Stomach smooth muscle (tissue), 2 donors: Measurements from ENCODE around the gene PCNX4.
"Not testable (repeated sequence)": the region's sequence is repeated elsewhere in the genome, so short reads cannot be mapped to it uniquely, and the experiment has no call there.

ENCODE experiments used
- H3K27ac ChIP-seq: one replicate; pipeline ENCODE4 v1.7.0; 2013; ENCODE audit warnings: mild to moderate bottlenecking, low read length, inconsistent platforms
- H3K27me3 ChIP-seq, 2 donors: one replicate each; pipeline ENCODE4 v1.7.0; 2013; ENCODE audit warnings: low read length in 2 of 2; ENCODE audit not compliant: insufficient read depth in 2 of 2, control insufficient read depth in 1 of 2
- H3K36me3 ChIP-seq, 2 donors: one replicate each; pipeline ENCODE4 v1.7.0; 2013; ENCODE audit warnings: low read length in 2 of 2; ENCODE audit not compliant: control insufficient read depth in 2 of 2, insufficient read depth in 2 of 2
- H3K4me1 ChIP-seq: one replicate; pipeline ENCODE4 v1.7.0; 2013; ENCODE audit warnings: low read length; ENCODE audit not compliant: control insufficient read depth, insufficient read depth
- H3K4me3 ChIP-seq, 2 donors: one replicate each; pipeline ENCODE4 v1.7.0; 2013; ENCODE audit warnings: low read length in 2 of 2
- H3K9ac ChIP-seq, 2 donors: one replicate each; pipeline ENCODE4 v1.7.0; 2013; ENCODE audit warnings: low read length in 2 of 2, mild to moderate bottlenecking in 1 of 2
- H3K9me3 ChIP-seq, 2 donors: one replicate each; pipeline ENCODE4 v1.7.0; 2013; ENCODE audit warnings: low read length in 2 of 2; ENCODE audit not compliant: control insufficient read depth in 2 of 2
- donor health status: healthy.
- donor health status: Pancreatic carcinoma.

The PCNX4 gene

GRCh38 chr14:60091550-60092525 lies at the start of gene PCNX4:
PCNX4 (plus strand) TSS chr14:60091923; CDS start chr14:60107639, 15,716 bp downstream.
- H3K27ac ChIP-seq = peak within 1 kb of the TSS; percentile 96
- H3K4me1 ChIP-seq = peaks cover 8% of the 10 kb centered on the region
- H3K36me3 ChIP-seq = no peaks in the 10 kb centered on the region
- no peaks in the 10 kb centered on the region for H3K9me3 ChIP-seq
- H3K27me3 ChIP-seq = no peaks in the 10 kb centered on the region
- peak within 1 kb of the TSS; percentile 96 for H3K9ac ChIP-seq
- H3K4me3 ChIP-seq = peak within 1 kb of the TSS; percentile 91 to 99

GRCh38 chr14:60047976-60048375 lies 43.7 kb upstream of the PCNX4 start:
- H3K27ac ChIP-seq = not testable (repeated sequence)

GRCh38 chr14:60051721-60052221 lies 40.0 kb upstream of the PCNX4 start:
- H3K4me3 ChIP-seq = peak overlapping the region in 1 of 2 donors; percentile 9
- no peaks in the 10 kb centered on the region for H3K4me1 ChIP-seq
- no peak overlapping the region for H3K9ac ChIP-seq
- H3K27me3 ChIP-seq = no peaks in the 10 kb centered on the region
- no peaks in the 10 kb centered on the region for H3K9me3 ChIP-seq
- H3K36me3 ChIP-seq = no peaks in the 10 kb centered on the region
- H3K27ac ChIP-seq = no peak overlapping the region

More at GRCh38 chr14:60047976-60048375, 43.7 kb upstream of the PCNX4 start:
- not testable (repeated sequence) for H3K4me1 ChIP-seq, H3K27me3 ChIP-seq, H3K4me3 ChIP-seq, H3K9ac ChIP-seq, H3K36me3 ChIP-seq, H3K9me3 ChIP-seq

- Histone ChIP-seq H3K36me3 (no peaks in the 10 kb centered on the region), H3K27me3 (no peaks in the 10 kb centered on the region), H3K4me3 (no peak overlapping the region), H3K9me3 (no peaks in the 10 kb centered on the region), H3K4me1 (no peaks in the 10 kb centered on the region), H3K27ac (no peak overlapping the region), H3K9ac (no peak overlapping the region)
Measured at GRCh38 chr14:60058087-60058486, 33.6 kb upstream of the PCNX4 start.

GRCh38 chr14:60061371-60061770 lies 30.4 kb upstream of the PCNX4 start:
- no peak overlapping the region for H3K27ac ChIP-seq
- H3K9me3 ChIP-seq = no peaks in the 10 kb centered on the region
- H3K36me3 ChIP-seq = no peaks in the 10 kb centered on the region
- H3K27me3 ChIP-seq = no peaks in the 10 kb centered on the region
- no peaks in the 10 kb centered on the region for H3K4me1 ChIP-seq
- H3K9ac ChIP-seq = no peak overlapping the region
- H3K4me3 ChIP-seq = no peak overlapping the region

GRCh38 chr14:60064491-60065072 lies 27.1 kb upstream of the PCNX4 start:
- Histone ChIP-seq H3K9ac (no peak overlapping the region), H3K4me3 (no peak overlapping the region), H3K27ac (no peak overlapping the region), H3K36me3 (no peaks in the 10 kb centered on the region), H3K9me3 (no peaks in the 10 kb centered on the region), H3K27me3 (no peaks in the 10 kb centered on the region), H3K4me1 (no peaks in the 10 kb centered on the region)

GRCh38 chr14:60067882-60068281 lies 23.8 kb upstream of the PCNX4 start:
- H3K4me1 ChIP-seq = no peaks in the 10 kb centered on the region
- H3K27ac ChIP-seq = no peak overlapping the region

GRCh38 chr14:60079723-60080122 lies 12.0 kb upstream of the PCNX4 start:
- Histone ChIP-seq H3K9ac (no peak overlapping the region), H3K9me3 (no peaks in the 10 kb centered on the region), H3K27me3 (no peaks in the 10 kb centered on the region), H3K4me1 (no peaks in the 10 kb centered on the region), H3K27ac (no peak overlapping the region), H3K36me3 (no peaks in the 10 kb centered on the region), H3K4me3 (no peak overlapping the region)

More at GRCh38 chr14:60067882-60068281, 23.8 kb upstream of the PCNX4 start:
- Histone ChIP-seq H3K27me3 (no peaks in the 10 kb centered on the region), H3K9ac (no peak overlapping the region), H3K4me3 (no peak overlapping the region), H3K36me3 (no peaks in the 10 kb centered on the region), H3K9me3 (no peaks in the 10 kb centered on the region)

- Histone ChIP-seq H3K36me3 (no peaks in the 10 kb centered on the region), H3K4me1 (no peaks in the 10 kb centered on the region), H3K4me3 (no peak overlapping the region), H3K27me3 (no peaks in the 10 kb centered on the region), H3K9ac (no peak overlapping the region), H3K9me3 (no peaks in the 10 kb centered on the region), H3K27ac (no peak overlapping the region)
Measured at GRCh38 chr14:60085085-60085484, 6.6 kb upstream of the PCNX4 start.

GRCh38 chr14:60085693-60086092 lies 6.0 kb upstream of the PCNX4 start:
- Histone ChIP-seq H3K9ac (no peak overlapping the region), H3K36me3 (no peaks in the 10 kb centered on the region), H3K27me3 (no peaks in the 10 kb centered on the region), H3K4me1 (no peaks in the 10 kb centered on the region), H3K4me3 (no peak overlapping the region), H3K9me3 (no peaks in the 10 kb centered on the region), H3K27ac (no peak overlapping the region)
